GM21360 (cell line): ENCODE results near the gene C17orf114.

Experiments
- ATAC-seq: cut with Tn5 transposase; IDR thresholded peaks from one replicate; pipeline ENCODE4 v1.9.1; 2021; ENCODE audit warnings: mild to moderate bottlenecking, moderate library complexity; ENCODE audit not compliant: unreplicated experiment

C17orf114 gene

DNA sequence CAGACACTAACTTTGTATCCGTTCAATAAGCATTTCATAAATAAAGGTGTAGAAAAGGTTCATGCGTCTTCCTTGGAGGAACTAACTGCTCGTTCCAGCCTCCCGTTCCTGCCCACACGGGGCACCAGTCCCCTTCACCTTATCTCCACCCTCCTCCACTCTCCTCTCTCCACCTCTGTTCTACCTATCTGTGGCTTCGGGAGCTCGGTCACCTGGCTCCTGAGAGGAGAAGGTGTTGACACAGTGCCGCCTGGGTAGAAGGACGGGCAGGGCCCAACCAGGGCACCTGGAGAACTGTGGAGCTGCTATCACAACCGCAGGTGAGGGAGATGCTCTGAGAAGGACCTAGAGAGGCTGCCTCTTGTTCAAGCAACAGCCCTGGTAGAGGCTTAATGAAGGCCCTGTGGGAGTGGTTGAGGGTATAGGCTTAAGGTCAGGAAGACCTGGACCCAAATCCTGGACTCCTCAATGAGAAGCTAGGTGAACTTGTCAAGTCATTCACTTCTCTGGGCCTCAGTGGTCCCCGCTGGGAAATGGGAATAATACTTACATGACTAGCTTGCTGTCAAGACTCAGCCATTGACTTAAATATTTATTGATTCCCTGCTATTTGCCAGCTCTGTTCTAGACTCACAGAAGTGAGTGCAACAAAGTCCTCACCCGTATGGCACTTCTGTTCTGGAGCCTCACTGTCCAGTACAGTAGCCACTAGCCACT is 21.4 kb upstream of the C17orf114 start:
- no peak for ATAC-seq

DNA sequence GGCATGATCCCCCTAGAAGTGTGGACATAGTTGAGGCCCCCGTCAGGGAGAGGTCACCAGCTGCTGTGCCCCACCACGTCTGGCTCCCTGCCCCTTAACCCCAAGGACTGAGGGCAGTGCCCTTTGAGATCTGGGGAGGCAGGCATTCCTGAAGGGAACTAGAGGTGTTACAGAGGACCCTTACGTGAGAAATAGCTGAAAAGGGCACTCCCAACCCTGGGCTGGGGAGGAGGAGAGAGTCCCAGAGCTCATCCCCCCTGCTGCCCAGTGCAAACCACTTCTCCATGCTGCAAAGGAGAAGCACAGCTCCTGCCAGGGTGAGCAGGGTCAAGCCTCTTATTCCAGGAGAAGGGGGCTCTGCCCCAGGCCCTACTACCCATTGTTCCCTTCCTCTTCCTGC is 20.7 kb upstream of the C17orf114 start:
- no peak for ATAC-seq

DNA sequence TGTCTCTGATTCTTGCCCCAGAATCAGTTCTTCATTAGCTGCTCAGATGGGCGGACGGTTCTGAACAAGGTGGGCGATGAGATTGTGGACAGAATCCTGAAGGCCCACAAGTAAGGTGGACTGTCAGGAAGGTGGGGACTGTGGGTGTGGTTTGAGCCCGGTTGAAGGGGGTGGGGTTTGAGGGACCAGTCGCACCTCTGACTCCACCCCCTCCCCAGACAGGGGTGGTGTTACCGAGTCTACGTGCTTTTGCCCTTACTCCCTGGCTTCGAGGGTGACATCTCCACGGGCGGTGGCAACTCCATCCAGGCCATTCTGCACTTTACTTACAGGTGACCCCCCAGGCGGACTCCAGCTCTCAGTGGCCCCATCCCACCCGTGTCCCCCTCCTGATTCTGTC is 16.1 kb upstream of the C17orf114 start:
- no peak for ATAC-seq

DNA sequence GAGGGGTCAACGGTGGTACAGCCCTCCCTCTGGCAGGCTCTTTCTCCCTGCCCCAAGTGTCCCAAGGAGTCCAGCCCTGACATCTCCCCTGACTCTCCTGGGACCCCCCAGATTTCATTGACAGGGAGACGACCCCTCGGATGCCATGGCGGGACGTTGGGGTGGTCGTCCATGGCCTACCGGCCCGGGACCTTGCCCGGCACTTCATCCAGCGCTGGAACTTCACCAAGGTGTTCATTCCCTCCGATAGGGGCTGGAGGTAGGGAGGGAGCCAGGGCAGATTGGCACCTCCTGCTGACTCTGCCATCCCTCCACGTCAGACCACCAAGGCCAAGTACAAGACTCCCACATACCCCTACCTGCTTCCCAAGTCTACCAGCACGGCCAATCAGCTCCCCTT is 14.7 kb upstream of the C17orf114 start:
- ATAC-seq: no peak

DNA sequence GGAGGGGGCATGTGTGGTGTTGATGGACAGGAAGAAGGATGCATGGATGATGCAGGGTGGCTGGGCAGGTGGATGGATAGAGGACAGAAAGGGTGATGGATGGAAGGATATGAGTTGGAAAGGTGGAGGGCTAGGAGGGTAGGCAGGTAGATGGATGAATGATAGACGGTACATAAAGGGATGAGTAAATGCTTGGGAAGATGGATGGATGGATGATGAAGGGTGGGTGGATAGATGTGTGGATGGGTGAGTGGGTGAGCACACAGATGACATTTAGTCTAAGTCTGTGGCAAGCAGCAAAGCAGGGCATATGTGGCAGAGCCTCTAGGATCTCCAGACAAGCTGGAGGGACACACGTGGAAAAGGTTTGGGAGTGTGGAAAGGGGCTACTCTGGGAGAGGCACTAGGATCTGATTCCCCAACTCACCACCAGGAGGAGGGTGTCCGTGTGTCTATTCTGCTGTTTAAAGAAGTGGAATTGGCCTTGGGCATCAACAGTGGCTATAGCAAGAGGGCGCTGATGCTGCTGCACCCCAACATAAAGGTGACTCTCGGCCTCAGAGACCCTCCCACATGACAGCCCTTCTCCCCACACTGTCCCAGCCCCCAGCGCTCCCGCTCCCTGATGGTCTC is 13.0 kb upstream of the C17orf114 start:
- no peak for ATAC-seq

DNA sequence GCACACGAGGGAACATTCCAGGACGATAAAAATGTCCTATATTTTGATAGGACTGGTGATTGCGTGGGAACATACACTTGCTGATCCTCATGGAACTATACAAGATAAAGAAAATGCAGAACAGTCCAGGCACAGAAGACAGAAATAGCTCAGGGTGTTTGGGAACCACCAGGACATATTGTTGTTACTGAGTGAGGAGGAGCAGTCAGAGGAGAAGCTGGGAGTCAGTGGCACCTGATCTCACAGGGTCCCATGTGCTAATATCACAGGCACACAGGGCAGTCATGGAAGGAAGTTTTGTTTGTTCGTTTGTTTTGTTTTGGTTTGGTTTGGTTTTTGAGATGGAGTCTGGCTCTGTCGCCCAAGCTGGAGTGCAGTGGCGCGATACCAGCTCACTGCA is 10.6 kb upstream of the C17orf114 start:
- ATAC-seq: no peak

DNA sequence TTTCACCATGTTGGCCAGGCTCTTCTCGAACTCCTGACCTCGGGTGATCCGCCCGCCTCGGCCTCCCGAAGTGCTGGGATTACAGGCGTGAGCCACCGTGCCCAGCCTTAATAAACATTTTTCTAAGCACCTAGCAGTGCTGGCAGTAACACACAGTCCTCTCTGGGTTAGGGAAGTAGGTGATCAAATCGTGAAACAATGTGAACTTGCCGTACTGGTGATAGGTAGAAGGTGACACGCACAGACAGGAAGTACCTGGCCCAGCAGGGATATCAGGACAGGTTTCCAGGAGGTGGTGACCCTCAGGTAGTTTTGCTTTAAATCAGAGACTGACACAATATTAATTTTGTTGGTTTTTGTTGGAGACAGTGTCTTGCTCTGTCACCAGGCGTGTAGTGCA is 9.3 kb upstream of the C17orf114 start:
- ATAC-seq: no peak

DNA sequence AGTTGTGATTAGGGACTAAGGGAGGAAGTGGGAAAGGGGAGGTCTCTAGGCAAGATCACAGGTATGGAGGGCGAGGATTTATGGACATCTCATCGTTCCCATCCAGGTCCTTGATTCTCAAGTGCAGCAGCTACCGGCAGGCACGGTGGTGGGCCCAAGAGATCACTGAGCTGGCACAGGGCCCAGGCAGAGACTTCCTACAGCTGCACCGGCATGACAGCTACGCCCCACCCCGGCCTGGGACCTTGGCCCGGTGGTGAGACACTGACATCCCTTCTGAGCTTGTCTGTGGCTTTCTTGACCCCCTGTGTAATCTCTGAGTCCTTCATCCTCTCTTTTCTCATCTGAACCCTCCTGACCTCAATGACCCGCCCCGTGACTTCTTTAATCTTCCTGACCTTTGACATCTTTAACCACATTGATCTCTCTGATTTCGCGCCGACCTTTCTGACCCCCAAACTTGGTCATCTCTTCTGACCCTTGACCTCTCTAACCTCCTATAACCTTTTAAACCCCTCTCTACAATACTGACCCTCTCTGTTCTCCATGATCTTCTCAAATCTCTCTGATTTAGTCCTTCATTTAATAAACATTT is 8.7 kb upstream of the C17orf114 start:
- no peak for ATAC-seq

DNA sequence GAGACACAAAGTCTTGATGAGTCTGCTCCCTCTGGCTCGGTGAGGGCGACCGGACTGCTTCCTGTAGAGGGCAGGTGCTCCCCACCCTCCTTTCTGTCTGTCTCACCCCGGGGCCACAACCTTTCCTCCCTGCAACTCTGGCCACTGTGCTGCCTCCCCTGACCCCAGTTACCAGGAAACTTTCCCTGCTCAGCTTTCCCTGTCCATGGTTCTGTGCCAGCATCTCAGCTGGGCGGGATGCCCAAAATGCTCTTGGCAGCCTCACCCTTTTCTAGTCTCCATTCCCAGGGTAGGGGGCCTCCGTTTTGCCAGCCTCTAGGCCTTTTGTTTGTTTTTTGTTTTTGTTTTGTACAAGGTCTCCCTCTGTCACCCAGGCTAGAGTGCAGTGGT is 6.2 kb upstream of the C17orf114 start:
- ATAC-seq: no peak

DNA sequence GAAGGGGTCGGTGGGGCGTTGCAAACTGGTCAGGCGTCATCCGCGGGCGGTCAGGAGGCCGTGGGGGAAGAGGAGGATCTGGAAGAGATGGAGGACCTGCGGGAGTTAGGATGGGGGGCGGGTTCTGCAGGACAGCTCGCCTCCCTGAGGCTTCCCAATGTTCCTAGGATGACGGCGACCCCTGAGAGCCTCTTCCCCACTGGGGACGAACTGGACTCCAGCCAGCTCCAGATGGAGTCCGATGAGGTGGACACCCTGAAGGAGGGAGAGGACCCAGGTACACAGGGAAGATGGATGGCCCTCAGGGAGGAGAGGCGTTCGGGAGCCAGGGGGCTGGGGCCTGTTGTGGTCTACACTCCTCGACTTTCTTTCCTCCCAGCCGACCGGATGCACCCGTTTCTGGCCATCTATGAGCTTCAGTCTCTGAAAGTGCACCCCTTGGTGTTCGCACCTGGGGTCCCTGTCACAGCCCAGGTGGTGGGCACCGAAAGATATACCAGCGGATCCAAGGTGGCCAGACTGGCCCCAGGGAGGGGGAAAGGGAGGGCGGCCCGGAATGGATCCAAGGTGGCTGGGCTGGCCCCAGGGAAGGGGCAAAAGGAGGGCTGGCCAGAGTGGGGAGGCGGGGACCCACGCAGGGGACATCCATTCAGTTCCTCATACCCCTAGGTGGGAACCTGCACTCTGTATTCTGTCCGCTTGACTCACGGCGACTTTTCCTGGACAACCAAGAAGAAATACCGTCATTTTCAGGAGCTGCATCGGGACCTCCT is 5.7 kb upstream of the C17orf114 start:
- no peak for ATAC-seq

DNA sequence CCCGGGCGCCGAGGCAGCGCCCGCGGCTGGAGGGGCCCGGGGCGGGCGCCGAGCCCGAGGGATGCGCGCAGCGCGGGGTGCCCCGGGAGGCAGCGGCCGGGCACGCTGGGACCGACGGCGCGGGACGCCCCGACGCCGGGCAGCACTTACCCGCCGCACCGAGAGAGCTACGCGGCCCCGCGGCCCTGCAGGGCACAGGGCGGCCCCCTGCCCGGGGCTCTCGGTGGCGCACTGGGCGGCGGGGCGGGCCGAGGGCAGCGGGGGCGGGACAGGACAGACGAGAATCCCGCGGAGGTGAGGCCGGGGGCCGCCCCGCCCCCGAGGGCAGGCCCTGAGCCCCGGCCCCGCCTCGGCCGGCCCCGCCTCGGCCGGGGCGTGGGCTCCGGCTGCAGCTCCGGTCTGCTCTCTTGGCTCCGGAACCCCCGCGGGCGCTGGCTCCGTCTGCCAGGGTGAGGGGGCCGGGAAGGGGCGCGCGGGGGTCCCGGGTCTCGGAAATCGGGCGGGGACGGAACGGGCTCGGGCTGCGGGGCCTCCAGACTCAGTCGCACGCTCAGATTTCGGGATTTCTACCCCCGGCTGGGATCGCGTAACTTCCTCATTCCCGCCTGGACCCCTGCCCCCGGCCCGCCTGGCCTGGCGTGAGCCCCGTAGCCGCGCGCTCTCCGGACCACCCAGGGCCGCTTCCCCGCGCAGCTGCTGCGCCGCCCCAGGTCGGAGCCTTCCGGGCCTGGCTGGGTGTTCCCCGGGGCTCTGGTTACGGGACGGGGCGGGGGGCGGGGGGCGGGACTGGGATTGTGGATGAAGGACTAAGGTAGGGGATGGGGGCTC is 4.9 kb upstream of the C17orf114 start, which contains the start of gene PLD2:
Gene PLD2 (plus strand): TSS at position 376 of the 828 bp plus-strand sequence. CDS start 621 bp downstream, outside the sequence.
- ATAC-seq: peak; percentile 85

DNA sequence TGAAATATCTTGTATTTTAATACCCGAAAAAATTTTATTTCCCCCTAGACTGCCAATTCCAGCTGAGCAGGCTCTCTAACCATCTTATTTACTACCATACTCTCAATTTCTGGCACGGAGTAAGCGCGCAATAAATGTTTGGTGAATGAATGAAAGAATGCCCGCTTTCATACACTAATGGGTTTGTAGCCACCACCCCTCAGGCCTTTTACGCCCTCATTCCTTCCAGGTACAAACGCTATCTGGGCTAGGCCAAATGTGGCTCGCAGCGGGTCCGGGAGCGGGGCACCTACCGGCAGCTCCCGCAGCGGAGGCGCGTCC is 4.3 kb upstream of the C17orf114 start:
- ATAC-seq: no peak

DNA sequence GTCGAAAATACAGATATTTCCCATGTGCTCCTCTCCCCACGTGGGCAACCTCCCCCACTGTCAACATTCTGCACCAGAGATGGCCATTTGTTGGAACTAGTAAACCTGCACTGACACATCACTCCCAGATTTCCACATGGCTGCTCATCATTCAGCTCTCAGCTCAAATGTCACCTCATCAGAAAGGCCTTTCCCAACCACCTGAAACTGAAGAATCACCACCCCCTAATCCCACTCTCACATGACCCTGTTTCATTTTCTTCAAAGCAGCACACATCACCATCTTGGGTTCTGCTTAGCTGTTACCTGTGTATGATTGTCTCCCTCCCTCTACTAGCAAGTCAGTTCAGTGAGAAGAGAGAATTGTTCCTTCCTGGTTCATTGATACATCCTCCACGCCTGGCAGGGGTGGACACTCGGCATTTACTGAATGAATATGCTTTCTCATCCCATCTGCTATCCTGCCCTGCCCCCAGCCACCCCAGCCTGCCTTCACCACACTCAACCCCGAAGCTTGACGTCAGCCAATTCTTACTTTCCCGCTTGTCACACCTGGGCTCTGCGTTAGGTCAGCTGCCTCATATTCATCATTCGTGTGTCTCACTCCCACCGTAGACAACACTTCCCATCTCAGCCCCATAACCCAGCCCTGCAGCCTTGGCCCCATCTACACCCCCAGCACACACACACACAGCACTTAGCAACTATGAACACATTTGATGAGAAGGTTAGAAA is 1.5 kb downstream of the C17orf114 start:
- ATAC-seq: no peak

DNA sequence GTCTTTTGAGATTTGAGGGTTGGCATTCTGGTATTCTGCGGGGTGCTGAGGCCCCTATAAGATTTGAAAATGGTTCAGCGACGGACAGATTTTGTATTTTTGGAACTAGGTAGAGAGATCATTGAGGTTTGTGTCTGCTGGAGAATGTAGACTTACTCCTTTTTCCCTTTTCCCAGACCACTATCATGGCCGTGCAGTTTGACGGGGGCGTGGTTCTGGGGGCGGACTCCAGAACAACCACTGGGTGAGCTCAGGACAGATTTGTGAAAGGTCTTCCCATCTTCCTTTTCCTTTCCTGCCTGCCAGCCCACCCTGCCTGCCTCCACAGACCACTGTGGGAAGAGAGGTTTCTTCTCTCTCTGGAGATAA is 5.6 kb downstream of the C17orf114 start:
- no peak for ATAC-seq

DNA sequence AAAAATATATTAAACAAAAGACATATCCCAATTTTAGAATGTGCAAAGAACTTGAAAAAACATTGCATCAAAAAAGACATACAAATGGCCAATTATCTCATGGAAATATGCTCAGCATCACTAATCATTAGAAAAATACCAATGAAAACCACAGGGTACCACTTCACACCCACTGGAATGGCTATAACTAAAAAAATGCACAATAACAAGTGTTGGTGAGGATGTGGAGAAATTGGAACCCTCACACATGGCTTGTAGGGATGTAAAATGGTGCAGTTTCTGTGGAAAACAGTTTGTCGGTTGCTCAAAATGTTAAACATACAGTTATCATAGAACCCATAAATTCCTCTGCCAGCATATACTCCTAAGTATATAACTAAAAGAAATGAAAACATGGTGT is 7.0 kb downstream of the C17orf114 start:
- no peak for ATAC-seq

DNA sequence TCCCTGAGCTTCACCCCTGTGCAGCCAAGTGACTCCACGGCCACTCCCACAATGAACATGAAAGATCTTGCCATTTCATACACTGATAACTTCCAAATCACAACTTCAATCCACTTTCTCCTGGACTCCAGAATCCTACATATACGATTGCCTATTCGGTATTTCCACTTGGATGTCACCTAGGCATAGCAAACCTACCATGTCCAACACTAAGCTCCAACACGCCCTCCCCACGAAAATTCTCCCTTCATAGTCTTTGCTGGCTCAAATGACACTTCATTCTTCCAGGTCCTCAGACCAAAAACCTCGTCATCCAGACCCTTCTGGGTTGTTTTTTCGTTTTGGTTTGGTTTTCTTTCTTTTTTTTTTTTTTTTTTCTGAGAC is 11.4 kb downstream of the C17orf114 start:
- no peak for ATAC-seq

DNA sequence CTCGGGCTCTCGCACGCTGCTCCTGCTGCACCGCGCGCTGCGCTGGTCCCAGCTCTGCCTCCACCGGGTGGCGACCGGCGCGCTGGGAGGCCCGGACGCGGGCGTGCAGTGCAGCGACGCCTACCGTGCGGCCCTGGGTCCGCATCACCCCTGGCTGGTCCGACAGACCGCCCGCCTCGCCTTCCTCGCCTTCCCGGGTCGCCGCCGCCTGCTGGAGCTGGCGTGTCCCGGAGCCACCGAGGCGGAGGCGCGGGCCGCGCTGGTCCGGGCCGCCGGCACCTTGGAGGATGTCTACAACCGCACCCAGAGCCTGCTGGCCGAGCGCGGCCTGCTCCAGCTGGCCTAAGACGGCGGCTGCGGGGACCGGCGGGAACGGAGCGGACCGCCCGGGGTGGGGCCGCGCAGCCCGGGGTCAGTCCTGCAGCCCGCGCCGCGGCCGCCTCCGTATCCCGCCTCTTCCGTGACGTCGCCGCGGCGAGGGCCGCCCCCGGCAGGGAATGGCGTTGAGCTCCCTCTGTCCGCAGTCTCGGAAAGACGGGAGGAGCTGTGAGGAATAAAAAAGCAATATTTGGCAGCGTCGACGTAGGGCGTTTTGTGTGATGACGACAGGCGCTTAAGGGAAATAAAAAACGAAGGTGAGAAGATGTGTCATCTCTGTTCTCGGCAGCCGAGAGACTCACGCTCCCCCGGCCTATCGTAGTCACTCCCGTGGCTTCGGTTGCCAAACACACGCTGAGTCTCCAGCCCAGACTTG is 12.0 kb downstream of the C17orf114 start:
- peak; percentile 87 for ATAC-seq

DNA sequence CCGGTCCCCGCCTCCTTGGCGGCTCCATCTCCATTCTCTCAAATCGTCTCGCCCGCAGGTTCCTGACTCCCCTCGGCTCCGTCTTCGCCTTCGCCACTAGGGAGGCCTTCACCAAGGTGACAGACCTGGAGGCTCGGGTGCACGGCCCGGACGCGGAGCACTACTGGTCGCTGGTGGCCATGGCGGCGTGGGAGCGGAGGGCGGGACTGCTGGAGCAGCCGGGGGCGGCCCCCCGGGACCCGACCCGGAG is 12.5 kb downstream of the C17orf114 start:
- no peak for ATAC-seq

DNA sequence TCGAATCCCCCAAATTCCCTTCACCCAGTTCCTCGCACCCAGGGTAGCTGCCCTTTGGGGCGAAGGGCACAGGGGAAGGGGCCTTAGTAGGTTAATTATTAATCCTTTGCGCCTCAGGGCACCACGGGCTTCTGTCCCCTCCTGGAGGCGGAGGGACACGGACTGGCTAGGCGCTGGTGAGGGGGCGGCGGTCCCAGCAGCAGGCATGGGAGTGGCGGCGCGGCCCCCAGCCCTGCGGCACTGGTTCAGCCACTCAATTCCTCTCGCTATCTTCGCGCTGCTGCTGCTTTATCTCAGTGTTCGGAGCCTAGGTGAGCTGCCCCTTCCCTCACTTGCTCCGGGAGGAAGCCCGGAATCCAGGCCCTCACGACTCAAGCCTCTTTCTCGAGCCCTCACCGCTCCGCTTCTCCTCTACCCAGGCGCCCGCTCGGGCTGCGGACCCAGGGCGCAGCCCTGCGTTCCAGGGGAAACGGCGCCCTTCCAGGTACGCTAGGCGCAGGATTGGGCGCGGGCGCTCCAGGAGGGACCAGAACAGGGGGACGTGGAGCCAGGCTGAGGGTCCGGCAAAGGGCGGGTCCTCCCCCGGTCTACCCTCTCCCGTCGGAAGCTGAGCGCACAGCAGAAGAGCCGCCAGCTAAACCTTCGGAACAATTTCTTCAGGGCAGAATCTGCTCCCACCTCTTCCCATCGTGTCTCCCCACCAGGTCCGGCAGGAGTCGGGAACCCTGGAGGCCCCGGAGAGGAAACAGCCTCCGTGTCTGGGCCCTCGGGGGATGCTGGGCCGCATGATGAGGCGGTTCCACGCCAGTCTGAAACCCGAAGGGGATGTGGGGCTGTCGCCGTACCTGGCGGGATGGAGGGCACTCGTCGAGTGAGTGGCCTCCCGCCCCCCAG is 13.1 kb downstream of the C17orf114 start, which contains the start of gene GLTPD2:
Gene GLTPD2 (plus strand): TSS at position 158 of the 894 bp plus-strand sequence. CDS start 48 bp downstream, at position 206.
- ATAC-seq: no peak
